HK-2 (cell line): Measurements from ENCODE around the gene PALM.
A peak's percentile ranks its signal among the peaks of the same experiment; 100 is the strongest.
"Not testable (repeated sequence)": the region's sequence is repeated elsewhere in the genome, so short reads cannot be mapped to it uniquely, and the experiment has no call there.

Source experiments
- DNase-seq: peaks from one replicate; pipeline ENCODE4 v3.0.0-alpha.2; 2018; ENCODE audit not compliant: unreplicated experiment

The PALM gene

GRCh38 chr19:708154-709143 is at the start of gene PALM:
Gene PALM (plus strand): TSS chr19:708935. CDS start chr19:709147, 212 bp downstream.
- no peak for DNase-seq

GRCh38 chr19:660793-661426 is 47.8 kb upstream of the PALM start:
- no peak for DNase-seq

GRCh38 chr19:661427-662196 is 47.1 kb upstream of the PALM start:
- no peak for DNase-seq

GRCh38 chr19:662207-662961 is 46.4 kb upstream of the PALM start:
- DNase-seq = peak; percentile 61

- DNase-seq = peak; percentile 97
Measured at GRCh38 chr19:662962-663681, 45.6 kb upstream of the PALM start, which contains the start of gene RNF126. Gene RNF126 (minus strand): TSS chr19:663214. CDS start chr19:663121, 93 bp downstream.

GRCh38 chr19:663682-664117 is 45.0 kb upstream of the PALM start:
- DNase-seq = no peak

- peak; percentile 81 for DNase-seq
Measured at GRCh38 chr19:664913-665443, 43.8 kb upstream of the PALM start.

GRCh38 chr19:666985-667573 is 41.7 kb upstream of the PALM start:
- DNase-seq = not testable (repeated sequence)

- not testable (repeated sequence) for DNase-seq
Measured at GRCh38 chr19:668675-669434, 39.9 kb upstream of the PALM start.

GRCh38 chr19:670609-671075 is 38.1 kb upstream of the PALM start:
- no peak for DNase-seq

- no peak for DNase-seq
Measured at GRCh38 chr19:674282-675151, 34.2 kb upstream of the PALM start.

GRCh38 chr19:676007-676338 is 32.8 kb upstream of the PALM start:
- DNase-seq = no peak

GRCh38 chr19:676339-677105 is 32.2 kb upstream of the PALM start, which contains the start of gene FSTL3:
Gene FSTL3 (plus strand): TSS chr19:676392. CDS start chr19:676424, 32 bp downstream.
- peak; percentile 60 for DNase-seq

- DNase-seq = peak; percentile 94
Measured at GRCh38 chr19:677201-677600, 31.5 kb upstream of the PALM start.

- DNase-seq = no peak
Measured at GRCh38 chr19:677601-678436, 30.9 kb upstream of the PALM start.

- no peak for DNase-seq
Measured at GRCh38 chr19:678791-679388, 29.8 kb upstream of the PALM start.
